ENCODE results near the gene SLC9A7. TPM values are rescaled to one million over a fixed set of nuclear protein-coding genes. Genes with fewer than 3 reads are reported as not detected.

SLC9A7 gene
- total and polyA plus RNA-seq, 2 donors from 2014 or later = 2.4 to 16.1 TPM

- no peaks in the 10 kb centered on the region for H3K9me3 ChIP-seq (ENCODE audit: control insufficient read depth in 2 of 3, insufficient read depth in 1 of 3, low read length in 3 of 3)
- intact Hi-C loops (cut with DNase I) = no loop called here
- TF ChIP-seq, protein P1, sequence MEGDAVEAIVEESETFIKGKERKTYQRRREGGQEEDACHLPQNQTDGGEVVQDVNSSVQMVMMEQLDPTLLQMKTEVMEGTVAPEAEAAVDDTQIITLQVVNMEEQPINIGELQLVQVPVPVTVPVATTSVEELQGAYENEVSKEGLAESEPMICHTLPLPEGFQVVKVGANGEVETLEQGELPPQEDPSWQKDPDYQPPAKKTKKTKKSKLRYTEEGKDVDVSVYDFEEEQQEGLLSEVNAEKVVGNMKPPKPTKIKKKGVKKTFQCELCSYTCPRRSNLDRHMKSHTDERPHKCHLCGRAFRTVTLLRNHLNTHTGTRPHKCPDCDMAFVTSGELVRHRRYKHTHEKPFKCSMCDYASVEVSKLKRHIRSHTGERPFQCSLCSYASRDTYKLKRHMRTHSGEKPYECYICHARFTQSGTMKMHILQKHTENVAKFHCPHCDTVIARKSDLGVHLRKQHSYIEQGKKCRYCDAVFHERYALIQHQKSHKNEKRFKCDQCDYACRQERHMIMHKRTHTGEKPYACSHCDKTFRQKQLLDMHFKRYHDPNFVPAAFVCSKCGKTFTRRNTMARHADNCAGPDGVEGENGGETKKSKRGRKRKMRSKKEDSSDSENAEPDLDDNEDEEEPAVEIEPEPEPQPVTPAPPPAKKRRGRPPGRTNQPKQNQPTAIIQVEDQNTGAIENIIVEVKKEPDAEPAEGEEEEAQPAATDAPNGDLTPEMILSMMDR (IDR thresholded peaks at IDR 0.05; ENCODE audit: borderline replicate concordance, extremely low read depth, insufficient read depth) = no peak
- no peak overlapping the region for H3K9ac ChIP-seq (ENCODE audit: low read length in 3 of 3)
- no peak overlapping the region for H3K4me3 ChIP-seq (ENCODE audit: low read length in 3 of 3)
- no peaks in the 10 kb centered on the region for H3K27me3 ChIP-seq (ENCODE audit: control insufficient read depth, insufficient read depth, low read length)
- H3K36me3 ChIP-seq (ENCODE audit: control insufficient read depth in 2 of 3, insufficient read depth in 3 of 3, low read length in 3 of 3) = no peaks in the 10 kb centered on the region
- no peaks in the 10 kb centered on the region for H3K4me1 ChIP-seq (ENCODE audit: control insufficient read depth in 2 of 3, insufficient read depth in 2 of 3, low read depth in 1 of 3, low read length in 3 of 3)
- no peak for DNase-seq
- no peak for FAIRE-seq
- H3K27ac ChIP-seq (ENCODE audit: low read depth in 2 of 2, low read length in 2 of 2) = no peak overlapping the region
Measured at GRCh38 chrX:46754036-46754435, 4.9 kb downstream of the SLC9A7 start.

DNA sequence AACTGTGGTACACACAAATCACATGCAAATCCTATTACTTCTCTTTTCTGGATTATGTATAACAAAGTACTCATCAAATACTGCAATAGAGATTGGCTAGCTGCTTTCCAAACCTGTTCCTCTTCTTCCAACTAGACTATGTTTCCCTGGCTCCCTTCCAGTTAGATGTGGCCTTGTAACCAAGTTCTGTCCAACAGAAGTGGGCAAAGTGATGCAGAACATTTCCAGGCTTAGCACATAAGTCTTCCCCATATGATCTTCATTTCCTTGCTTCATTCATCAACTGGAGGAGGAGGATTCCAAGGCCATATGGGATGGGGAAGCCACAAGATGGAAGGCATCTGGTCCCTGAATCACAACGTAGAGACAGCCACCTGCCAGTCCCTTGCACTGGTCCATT lies 8.0 kb downstream of the SLC9A7 start:
- DNase-seq = no peak
- Histone ChIP-seq H3K9me3 (ENCODE audit: control insufficient read depth in 2 of 3, insufficient read depth in 1 of 3, low read length in 3 of 3) (no peaks in the 10 kb centered on the region), H3K4me3 (ENCODE audit: low read length in 3 of 3) (no peak overlapping the region), H3K9ac (ENCODE audit: low read length in 3 of 3) (no peak overlapping the region), H3K27ac (ENCODE audit: low read depth in 2 of 2, low read length in 2 of 2) (no peak overlapping the region), H3K27me3 (ENCODE audit: control insufficient read depth, insufficient read depth, low read length) (no peaks in the 10 kb centered on the region), H3K4me1 (ENCODE audit: control insufficient read depth in 2 of 3, insufficient read depth in 2 of 3, low read depth in 1 of 3, low read length in 3 of 3) (no peaks in the 10 kb centered on the region), H3K36me3 (ENCODE audit: control insufficient read depth in 2 of 3, insufficient read depth in 3 of 3, low read length in 3 of 3) (no peaks in the 10 kb centered on the region)
- TF ChIP-seq, protein P1 (IDR thresholded peaks at IDR 0.05; ENCODE audit: borderline replicate concordance, extremely low read depth, insufficient read depth) = no peak
- no peak for FAIRE-seq
- intact Hi-C loops (cut with DNase I) = no loop called here

DNA sequence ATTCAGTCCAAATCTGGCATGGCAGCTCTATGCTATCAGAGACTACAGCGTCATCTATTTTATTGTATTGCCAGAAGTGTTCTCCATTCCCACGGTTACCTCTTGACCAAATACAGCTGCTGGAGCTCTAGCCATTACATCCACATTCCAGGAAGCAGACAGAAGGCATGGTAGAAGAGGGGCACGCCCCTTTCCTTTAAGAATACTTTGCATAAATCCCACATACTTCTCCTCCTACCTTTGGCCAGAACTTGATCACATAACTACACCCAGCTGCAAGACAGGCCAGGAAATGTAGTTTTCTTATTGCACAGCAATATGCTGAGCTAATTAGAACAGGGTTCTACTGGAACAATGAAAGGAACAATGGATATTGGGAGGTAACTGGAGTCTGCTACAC lies 14.9 kb downstream of the SLC9A7 start:
- TF ChIP-seq, protein P1 (IDR thresholded peaks at IDR 0.05; ENCODE audit: borderline replicate concordance, extremely low read depth, insufficient read depth) = no peak
- no peak overlapping the region for H3K9ac ChIP-seq (ENCODE audit: low read length in 3 of 3)
- DNase-seq (no peak), FAIRE-seq (no peak)
- intact Hi-C loops (cut with DNase I) = no loop called here
- no peaks in the 10 kb centered on the region for H3K36me3 ChIP-seq (ENCODE audit: control insufficient read depth in 2 of 3, insufficient read depth in 3 of 3, low read length in 3 of 3)
- H3K4me3 ChIP-seq (ENCODE audit: low read length in 3 of 3) = no peak overlapping the region
- H3K27ac ChIP-seq (ENCODE audit: low read depth in 2 of 2, low read length in 2 of 2) = no peak overlapping the region
- H3K27me3 ChIP-seq (ENCODE audit: control insufficient read depth, insufficient read depth, low read length) = no peaks in the 10 kb centered on the region
- H3K9me3 ChIP-seq (ENCODE audit: control insufficient read depth in 2 of 3, insufficient read depth in 1 of 3, low read length in 3 of 3) = no peaks in the 10 kb centered on the region
- H3K4me1 ChIP-seq (ENCODE audit: control insufficient read depth in 2 of 3, insufficient read depth in 2 of 3, low read depth in 1 of 3, low read length in 3 of 3) = no peaks in the 10 kb centered on the region

- H3K4me3 ChIP-seq (ENCODE audit: low read length in 3 of 3) = no peak overlapping the region
- no peak overlapping the region for H3K27ac ChIP-seq (ENCODE audit: low read depth in 2 of 2, low read length in 2 of 2)
- no peaks in the 10 kb centered on the region for H3K36me3 ChIP-seq (ENCODE audit: control insufficient read depth in 2 of 3, insufficient read depth in 3 of 3, low read length in 3 of 3)
- H3K9ac ChIP-seq (ENCODE audit: low read length in 3 of 3) = no peak overlapping the region
- TF ChIP-seq, protein P1 (IDR thresholded peaks at IDR 0.05; ENCODE audit: borderline replicate concordance, extremely low read depth, insufficient read depth) = no peak
- H3K4me1 ChIP-seq (ENCODE audit: control insufficient read depth in 2 of 3, insufficient read depth in 2 of 3, low read depth in 1 of 3, low read length in 3 of 3) = no peaks in the 10 kb centered on the region
- H3K9me3 ChIP-seq (ENCODE audit: control insufficient read depth in 2 of 3, insufficient read depth in 1 of 3, low read length in 3 of 3) = no peaks in the 10 kb centered on the region
- no peak for DNase-seq
- intact Hi-C loops (cut with DNase I) = no loop called here
- H3K27me3 ChIP-seq (ENCODE audit: control insufficient read depth, insufficient read depth, low read length) = no peaks in the 10 kb centered on the region
- no peak for FAIRE-seq
Measured at GRCh38 chrX:46743046-46743445, 15.9 kb downstream of the SLC9A7 start.
